ENCODE measurements around the gene TRIP4. TPM values are rescaled to one million over a fixed set of nuclear protein-coding genes. Genes with fewer than 3 reads are reported as not detected.
"Not testable (repeated sequence)": the region's sequence is repeated elsewhere in the genome, so short reads cannot be mapped to it uniquely, and the experiment has no call there.

Gene TRIP4
- total RNA-seq, 2 experiments from 2014 or later = 13.7 to 14.5 TPM

GRCh38 chr15:64355944-64356709 is 31.5 kb upstream of the TRIP4 start, which contains the start of gene CSNK1G1:
CSNK1G1 (minus strand) TSS chr15:64356173; CDS start chr15:64300499, 55,674 bp downstream.
- Mint-ChIP-seq H3K4me1 (ENCODE audit: low read depth) (peaks cover 17% of the 10 kb centered on the region), H3K27ac (peak within 1 kb of the TSS; percentile 74), H3K36me3 (ENCODE audit: low read depth) (peaks cover 2% of the 10 kb centered on the region), H3K27me3 (ENCODE audit: low read depth) (no peaks in the 10 kb centered on the region), H3K9me3 (no peaks in the 10 kb centered on the region), H3K4me3 (peak within 1 kb of the TSS; percentile 89)
- intact Hi-C loops (cut with micrococcal nuclease) = loop anchor here (1.0 to 10.0 kb wide), 5 partner anchors 25 to 261 kb away; partner anchors contain the start of genes CIAO2A, PCLAF, PPIB and SNX1
- peak; percentile 88 for DNase-seq
- CTCF ChIA-PET = interaction anchor here (0.6 kb wide), 1 partner anchor 35 kb away, joined by 3 read pairs; no protein-coding TSS in a partner anchor

- CTCF ChIA-PET = interaction anchor here (0.6 kb wide), 1 partner anchor 36 kb away, joined by 3 read pairs; no protein-coding TSS in a partner anchor
- intact Hi-C loops (cut with micrococcal nuclease) = loop anchor here (1.0 to 10.0 kb wide), 5 partner anchors 25 to 262 kb away; partner anchors contain the start of genes CIAO2A, PCLAF, PPIB and SNX1
- H3K27me3 Mint-ChIP-seq (ENCODE audit: low read depth) = no peaks in the 10 kb centered on the region
- peaks cover 4% of the 10 kb centered on the region for H3K36me3 Mint-ChIP-seq (ENCODE audit: low read depth)
- H3K27ac Mint-ChIP-seq = no peak overlapping the region
- no peak for DNase-seq
- H3K4me1 Mint-ChIP-seq (ENCODE audit: low read depth) = peaks cover 17% of the 10 kb centered on the region
- H3K9me3 Mint-ChIP-seq = no peaks in the 10 kb centered on the region
- H3K4me3 Mint-ChIP-seq = peak overlapping the region; percentile 89
Observed at GRCh38 chr15:64356710-64357040, 31.0 kb upstream of the TRIP4 start.

GRCh38 chr15:64361259-64361658 is 26.4 kb upstream of the TRIP4 start:
- intact Hi-C loops (cut with micrococcal nuclease) = no loop called here
- Mint-ChIP-seq H3K9me3 (no peaks in the 10 kb centered on the region), H3K27me3 (ENCODE audit: low read depth) (no peaks in the 10 kb centered on the region), H3K36me3 (ENCODE audit: low read depth) (peaks cover 4% of the 10 kb centered on the region), H3K4me1 (ENCODE audit: low read depth) (peaks cover 6% of the 10 kb centered on the region), H3K4me3 (no peak overlapping the region), H3K27ac (no peak overlapping the region)
- CTCF ChIA-PET = no interaction called here
- no peak for DNase-seq

- Mint-ChIP-seq H3K27ac (no peak overlapping the region), H3K36me3 (ENCODE audit: low read depth) (peaks cover 20% of the 10 kb centered on the region), H3K4me1 (ENCODE audit: low read depth) (no peaks in the 10 kb centered on the region), H3K4me3 (no peak overlapping the region), H3K9me3 (no peaks in the 10 kb centered on the region), H3K27me3 (ENCODE audit: low read depth) (no peaks in the 10 kb centered on the region)
- intact Hi-C loops (cut with micrococcal nuclease) = no loop called here
- CTCF ChIA-PET = interaction anchor here (0.6 to 0.9 kb wide), 6 partner anchors 11 to 252 kb away, joined by 3 to 4 read pairs (median 3); partner anchors contain the start of gene TRIP4
- DNase-seq = no peak
Observed at GRCh38 chr15:64369078-64369607, 18.5 kb upstream of the TRIP4 start.

- H3K4me3 Mint-ChIP-seq; H3K9me3 Mint-ChIP-seq; intact Hi-C loops (cut with micrococcal nuclease); H3K27ac Mint-ChIP-seq; CTCF ChIA-PET; DNase-seq; H3K27me3 Mint-ChIP-seq (ENCODE audit: low read depth); H3K4me1 Mint-ChIP-seq (ENCODE audit: low read depth): not testable (repeated sequence)
- H3K36me3 Mint-ChIP-seq (ENCODE audit: low read depth) = peaks cover 31% of the 10 kb centered on the region
Observed at GRCh38 chr15:64371383-64371782, 16.3 kb upstream of the TRIP4 start.

- Mint-ChIP-seq H3K9me3 (no peaks in the 10 kb centered on the region), H3K27me3 (ENCODE audit: low read depth) (no peaks in the 10 kb centered on the region), H3K4me1 (ENCODE audit: low read depth) (no peaks in the 10 kb centered on the region), H3K36me3 (ENCODE audit: low read depth) (peaks cover 31% of the 10 kb centered on the region), H3K27ac (no peak overlapping the region), H3K4me3 (no peak overlapping the region)
- DNase-seq = no peak
- intact Hi-C loops (cut with micrococcal nuclease) = no loop called here
- CTCF ChIA-PET = no interaction called here
Observed at GRCh38 chr15:64373360-64373759, 14.3 kb upstream of the TRIP4 start.

GRCh38 chr15:64379216-64379960 is 8.2 kb upstream of the TRIP4 start:
- intact Hi-C loops (cut with micrococcal nuclease) = no loop called here
- CTCF ChIA-PET = interaction anchor here (0.6 to 1.6 kb wide), 3 partner anchors 10 to 169 kb away, joined by 3 to 4 read pairs (median 4); no protein-coding TSS in a partner anchor
- DNase-seq = no peak

GRCh38 chr15:64380130-64380870 is 7.3 kb upstream of the TRIP4 start:
- H3K9me3 Mint-ChIP-seq; DNase-seq; H3K27me3 Mint-ChIP-seq (ENCODE audit: low read depth): not testable (repeated sequence)
- peaks cover 19% of the 10 kb centered on the region for H3K4me1 Mint-ChIP-seq (ENCODE audit: low read depth)
- intact Hi-C loops (cut with micrococcal nuclease) = loop anchor here (2.0 kb wide), 2 partner anchors 243 to 515 kb away; no protein-coding TSS in a partner anchor
- peak overlapping the region; percentile 18 for H3K27ac Mint-ChIP-seq
- CTCF ChIA-PET = interaction anchor here (0.6 to 1.6 kb wide), 3 partner anchors 11 to 273 kb away, joined by 3 to 4 read pairs (median 3); no protein-coding TSS in a partner anchor
- H3K36me3 Mint-ChIP-seq (ENCODE audit: low read depth) = peaks cover 24% of the 10 kb centered on the region
- peak overlapping the region; percentile 99 for H3K4me3 Mint-ChIP-seq

More at GRCh38 chr15:64379216-64379960, 8.2 kb upstream of the TRIP4 start:
- H3K4me1 Mint-ChIP-seq (ENCODE audit: low read depth) = peaks cover 19% of the 10 kb centered on the region
- H3K36me3 Mint-ChIP-seq (ENCODE audit: low read depth) = peaks cover 28% of the 10 kb centered on the region
- peak overlapping the region; percentile 69 for H3K4me3 Mint-ChIP-seq
- H3K27ac Mint-ChIP-seq = no peak overlapping the region
- H3K27me3 Mint-ChIP-seq (ENCODE audit: low read depth) = no peaks in the 10 kb centered on the region
- H3K9me3 Mint-ChIP-seq = no peaks in the 10 kb centered on the region

GRCh38 chr15:64381000-64381751 is 6.5 kb upstream of the TRIP4 start, which contains the start of gene PCLAF:
PCLAF (minus strand) TSS chr15:64381441; CDS start chr15:64381371, 70 bp downstream.
- intact Hi-C loops (cut with micrococcal nuclease) = loop anchor here (1.0 to 2.0 kb wide), 4 partner anchors 25 to 514 kb away; partner anchors contain the start of genes CIAO2A and CSNK1G1
- CTCF ChIA-PET = interaction anchor here (0.6 to 1.6 kb wide), 3 partner anchors 12 to 277 kb away, joined by 3 to 4 read pairs (median 3); no protein-coding TSS in a partner anchor
- Mint-ChIP-seq H3K27me3 (ENCODE audit: low read depth) (no peaks in the 10 kb centered on the region), H3K4me1 (ENCODE audit: low read depth) (peaks cover 19% of the 10 kb centered on the region), H3K27ac (peak within 1 kb of the TSS; percentile 92), H3K4me3 (peak within 1 kb of the TSS; percentile 99), H3K9me3 (no peaks in the 10 kb centered on the region), H3K36me3 (ENCODE audit: low read depth) (peaks cover 17% of the 10 kb centered on the region)
- peak; percentile 97 for DNase-seq

- Mint-ChIP-seq H3K36me3 (ENCODE audit: low read depth) (peaks cover 19% of the 10 kb centered on the region), H3K4me1 (ENCODE audit: low read depth) (peaks cover 28% of the 10 kb centered on the region), H3K27ac (no peak overlapping the region), H3K4me3 (no peak overlapping the region), H3K27me3 (ENCODE audit: low read depth) (no peaks in the 10 kb centered on the region), H3K9me3 (no peaks in the 10 kb centered on the region)
- no peak for DNase-seq
- CTCF ChIA-PET = no interaction called here
- intact Hi-C loops (cut with micrococcal nuclease) = no loop called here
Observed at GRCh38 chr15:64383760-64384159, 3.9 kb upstream of the TRIP4 start.

GRCh38 chr15:64386291-64386690 is 1.3 kb upstream of the TRIP4 start:
- CTCF ChIA-PET = no interaction called here
- no peaks in the 10 kb centered on the region for H3K9me3 Mint-ChIP-seq
- no peak overlapping the region for H3K27ac Mint-ChIP-seq
- DNase-seq = no peak
- H3K27me3 Mint-ChIP-seq (ENCODE audit: low read depth) = no peaks in the 10 kb centered on the region
- peaks cover 20% of the 10 kb centered on the region for H3K4me1 Mint-ChIP-seq (ENCODE audit: low read depth)
- H3K36me3 Mint-ChIP-seq (ENCODE audit: low read depth) = peaks cover 4% of the 10 kb centered on the region
- H3K4me3 Mint-ChIP-seq = no peak overlapping the region
- intact Hi-C loops (cut with micrococcal nuclease) = loop anchor here (5.0 kb wide), 1 partner anchor 76 kb away; the partner anchor contains the start of gene ZNF609
